Measurements from ENCODE around the gene CTNNA2.

CTNNA2 gene

DNA sequence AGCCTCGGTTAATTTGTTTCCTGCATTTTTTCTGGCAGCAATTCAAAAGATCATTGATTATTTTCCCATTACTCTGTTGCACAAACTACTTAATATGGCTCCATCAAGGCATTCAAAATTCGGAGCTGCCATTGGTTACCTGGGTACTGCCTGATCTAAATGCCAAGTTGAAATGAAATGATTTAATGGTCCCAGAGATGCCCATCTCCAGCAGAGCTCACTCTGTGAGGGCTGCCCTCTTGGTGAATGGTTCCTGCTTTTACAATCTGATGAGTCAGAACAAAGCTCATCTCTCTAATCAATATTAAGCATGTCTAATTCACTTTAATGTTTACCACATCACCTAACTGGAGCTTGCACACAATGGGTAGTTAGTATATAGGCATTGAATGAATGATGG, 126.1 kb downstream of the CTNNA2 start:
- Histone ChIP-seq H3K9me3 (ENCODE audit: control insufficient read depth, low read length) (no peaks in the 10 kb centered on the region), H3K4me1 (ENCODE audit: control insufficient read depth, insufficient read depth, low read length, poor library complexity, severe bottlenecking) (no peaks in the 10 kb centered on the region), H3K36me3 (ENCODE audit: control insufficient read depth, insufficient read depth, low read length) (no peaks in the 10 kb centered on the region), H3K27ac (ENCODE audit: low read depth, low read length, severe bottlenecking) (no peak overlapping the region), H3K4me3 (ENCODE audit: extremely low read depth, insufficient read depth, low read length, poor library complexity, severe bottlenecking) (no peak overlapping the region)
- WGBS, 2 experiments (ENCODE audit: insufficient coverage in 2 of 2), result 80 to 100% methylated on average over 1 of the region's 2 CpGs

DNA sequence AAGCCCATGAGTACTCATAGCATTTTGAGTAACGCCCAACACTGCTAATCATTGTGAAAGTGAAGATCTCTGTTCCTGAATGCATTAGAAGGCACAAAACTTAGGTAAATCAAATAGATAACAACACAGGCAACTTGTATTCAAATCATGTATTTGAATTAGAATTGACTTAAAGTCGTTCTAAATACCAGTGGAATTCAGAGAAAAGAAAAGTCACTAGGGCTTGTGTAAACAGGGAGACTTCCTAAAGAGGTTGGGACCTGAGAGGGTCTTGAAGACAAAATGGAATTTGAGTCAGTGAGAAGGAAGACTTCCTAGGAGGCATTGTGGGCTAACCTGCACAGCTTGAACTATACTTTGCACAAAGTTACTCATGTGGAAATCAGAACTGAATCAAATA, 127.2 kb downstream of the CTNNA2 start:
- H3K9me3 ChIP-seq (ENCODE audit: control insufficient read depth, low read length), result no peaks in the 10 kb centered on the region
- H3K36me3 ChIP-seq (ENCODE audit: control insufficient read depth, insufficient read depth, low read length), result no peaks in the 10 kb centered on the region
- no CpG with 5 or more reads among the region's 2 CpGs for WGBS, 2 experiments (ENCODE audit: insufficient coverage in 2 of 2)
- H3K4me3 ChIP-seq (ENCODE audit: extremely low read depth, insufficient read depth, low read length, poor library complexity, severe bottlenecking), result no peak overlapping the region
- H3K27ac ChIP-seq (ENCODE audit: low read depth, low read length, severe bottlenecking), result no peak overlapping the region
- H3K4me1 ChIP-seq (ENCODE audit: control insufficient read depth, insufficient read depth, low read length, poor library complexity, severe bottlenecking), result no peaks in the 10 kb centered on the region

GRCh38 chr2:79649531-79649930, 136.7 kb downstream of the CTNNA2 start:
- WGBS, 2 experiments (ENCODE audit: insufficient coverage in 2 of 2), result 92 to 97% methylated on average over 3 of the region's 3 CpGs
- Histone ChIP-seq H3K36me3 (ENCODE audit: control insufficient read depth, insufficient read depth, low read length) (no peaks in the 10 kb centered on the region), H3K4me3 (ENCODE audit: extremely low read depth, insufficient read depth, low read length, poor library complexity, severe bottlenecking) (no peak overlapping the region), H3K4me1 (ENCODE audit: control insufficient read depth, insufficient read depth, low read length, poor library complexity, severe bottlenecking) (no peaks in the 10 kb centered on the region), H3K9me3 (ENCODE audit: control insufficient read depth, low read length) (no peaks in the 10 kb centered on the region), H3K27ac (ENCODE audit: low read depth, low read length, severe bottlenecking) (no peak overlapping the region)

DNA sequence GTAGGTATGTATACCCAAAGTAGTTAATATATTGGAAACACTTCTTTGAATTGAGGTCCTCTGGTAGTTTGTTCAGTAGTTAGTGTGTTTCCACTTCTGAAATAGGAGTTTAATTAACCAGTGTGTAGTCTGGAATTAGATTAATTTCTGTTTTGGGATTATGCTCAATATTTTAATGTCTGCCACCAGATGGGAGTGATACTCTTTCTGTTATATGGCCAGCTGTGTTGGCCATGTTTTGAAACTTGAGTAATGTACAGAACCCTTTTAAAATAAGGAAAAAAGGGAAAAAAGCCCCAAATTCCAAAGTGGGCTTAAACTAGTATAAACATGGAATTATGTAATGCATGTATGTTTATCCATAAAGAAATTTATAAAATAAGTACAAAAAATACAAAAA, 147.7 kb downstream of the CTNNA2 start:
- no peaks in the 10 kb centered on the region for H3K4me1 ChIP-seq (ENCODE audit: control insufficient read depth, insufficient read depth, low read length, poor library complexity, severe bottlenecking)
- no peaks in the 10 kb centered on the region for H3K36me3 ChIP-seq (ENCODE audit: control insufficient read depth, insufficient read depth, low read length)
- no peaks in the 10 kb centered on the region for H3K9me3 ChIP-seq (ENCODE audit: control insufficient read depth, low read length)
- no peak overlapping the region for H3K4me3 ChIP-seq (ENCODE audit: extremely low read depth, insufficient read depth, low read length, poor library complexity, severe bottlenecking)
- H3K27ac ChIP-seq (ENCODE audit: low read depth, low read length, severe bottlenecking), result no peak overlapping the region

DNA sequence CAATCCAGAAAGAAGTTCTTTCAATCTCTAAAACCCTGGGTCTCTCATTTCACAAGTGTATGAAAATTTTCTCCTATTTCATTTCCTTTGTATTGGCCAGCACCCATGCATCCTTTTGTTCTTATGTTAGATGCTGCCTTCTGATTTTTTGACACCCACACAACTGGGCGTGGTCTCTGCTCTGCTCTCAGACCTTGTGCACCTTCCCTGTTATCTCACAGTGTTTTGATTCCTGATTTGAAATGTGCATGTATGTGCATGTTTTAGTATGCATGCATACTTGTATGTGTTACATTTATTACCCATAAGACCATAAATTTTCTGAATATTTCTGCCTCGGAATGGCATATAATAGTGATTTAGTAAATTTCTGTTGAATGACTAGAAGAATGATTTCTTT, 152.2 kb downstream of the CTNNA2 start:
- no peaks in the 10 kb centered on the region for H3K4me1 ChIP-seq (ENCODE audit: control insufficient read depth, insufficient read depth, low read length, poor library complexity, severe bottlenecking)
- no peak overlapping the region for H3K27ac ChIP-seq (ENCODE audit: low read depth, low read length, severe bottlenecking)
- no peaks in the 10 kb centered on the region for H3K36me3 ChIP-seq (ENCODE audit: control insufficient read depth, insufficient read depth, low read length)
- no peak overlapping the region for H3K4me3 ChIP-seq (ENCODE audit: extremely low read depth, insufficient read depth, low read length, poor library complexity, severe bottlenecking)
- H3K9me3 ChIP-seq (ENCODE audit: control insufficient read depth, low read length), result no peaks in the 10 kb centered on the region
- WGBS, 2 experiments (ENCODE audit: insufficient coverage in 2 of 2), result no CpG with 5 or more reads among the region's 2 CpGs

DNA sequence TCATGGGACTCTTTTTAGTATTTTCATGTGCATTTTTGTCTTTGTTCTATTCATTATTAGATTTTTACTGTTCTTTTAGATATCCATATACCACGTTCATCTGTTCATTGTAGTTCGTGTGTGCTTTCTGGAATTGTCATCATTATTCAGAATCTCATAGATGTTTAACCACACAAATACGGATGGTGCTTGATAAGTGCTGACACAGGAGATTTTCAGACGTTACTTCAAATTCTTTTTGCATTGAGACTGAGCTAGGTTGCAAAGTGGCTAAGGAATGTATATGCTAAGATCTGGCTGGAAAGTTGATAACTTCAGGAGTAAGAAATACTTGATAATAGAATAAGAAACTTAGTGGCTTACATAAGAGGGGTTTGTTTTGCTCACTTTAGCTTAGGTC, 153.6 kb downstream of the CTNNA2 start:
- no peaks in the 10 kb centered on the region for H3K4me1 ChIP-seq (ENCODE audit: control insufficient read depth, insufficient read depth, low read length, poor library complexity, severe bottlenecking)
- H3K9me3 ChIP-seq (ENCODE audit: control insufficient read depth, low read length), result no peaks in the 10 kb centered on the region

GRCh38 chr2:79669714-79670113, 156.9 kb downstream of the CTNNA2 start:
- Histone ChIP-seq H3K4me1 (ENCODE audit: control insufficient read depth, insufficient read depth, low read length, poor library complexity, severe bottlenecking) (no peaks in the 10 kb centered on the region), H3K9me3 (ENCODE audit: control insufficient read depth, low read length) (no peaks in the 10 kb centered on the region), H3K36me3 (ENCODE audit: control insufficient read depth, insufficient read depth, low read length) (no peaks in the 10 kb centered on the region), H3K27ac (ENCODE audit: low read depth, low read length, severe bottlenecking) (no peak overlapping the region), H3K4me3 (ENCODE audit: extremely low read depth, insufficient read depth, low read length, poor library complexity, severe bottlenecking) (no peak overlapping the region)
- 93 to 96% methylated on average over 3 to 4 of the region's 5 CpGs for WGBS, 2 experiments (ENCODE audit: insufficient coverage in 2 of 2)

More for the DNA sequence above, 153.6 kb downstream of the CTNNA2 start:
- no peak overlapping the region for H3K4me3 ChIP-seq (ENCODE audit: extremely low read depth, insufficient read depth, low read length, poor library complexity, severe bottlenecking)
- no peak overlapping the region for H3K27ac ChIP-seq (ENCODE audit: low read depth, low read length, severe bottlenecking)
- H3K36me3 ChIP-seq (ENCODE audit: control insufficient read depth, insufficient read depth, low read length), result no peaks in the 10 kb centered on the region
- 95 to 100% methylated on average over 2 to 3 of the region's 4 CpGs for WGBS, 2 experiments (ENCODE audit: insufficient coverage in 2 of 2)

GRCh38 chr2:79670198-79670597, 157.3 kb downstream of the CTNNA2 start:
- no peaks in the 10 kb centered on the region for H3K4me1 ChIP-seq (ENCODE audit: control insufficient read depth, insufficient read depth, low read length, poor library complexity, severe bottlenecking)
- WGBS, 2 experiments (ENCODE audit: insufficient coverage in 2 of 2), result 55 to 60% methylated on average over 7 to 9 of the region's 11 CpGs

DNA sequence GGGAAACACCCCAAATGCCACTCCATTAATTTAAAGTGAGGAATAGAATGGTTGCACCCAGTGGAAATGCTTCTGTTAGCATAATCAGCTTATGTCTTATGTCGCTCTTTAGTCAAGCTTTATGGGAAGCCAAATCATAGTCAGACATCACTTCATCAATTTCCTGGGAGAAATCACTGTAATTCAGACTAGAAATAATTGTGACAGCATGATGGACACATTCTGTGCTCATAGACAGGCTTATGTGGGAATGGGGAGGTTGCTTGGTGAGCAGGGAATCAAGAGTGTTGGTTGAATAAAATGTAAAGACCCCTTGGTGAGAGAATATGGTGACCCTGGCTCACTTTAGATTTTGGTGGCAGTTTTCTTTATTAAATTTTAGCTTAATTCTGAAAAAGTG, 174.0 kb downstream of the CTNNA2 start:
- WGBS, 2 experiments (ENCODE audit: insufficient coverage in 2 of 2), result no CpG with 5 or more reads among the region's 1 CpG
- H3K4me1 ChIP-seq (ENCODE audit: control insufficient read depth, insufficient read depth, low read length, poor library complexity, severe bottlenecking), result no peaks in the 10 kb centered on the region

More at GRCh38 chr2:79670198-79670597, 157.3 kb downstream of the CTNNA2 start:
- Histone ChIP-seq H3K27ac (ENCODE audit: low read depth, low read length, severe bottlenecking) (no peak overlapping the region), H3K36me3 (ENCODE audit: control insufficient read depth, insufficient read depth, low read length) (no peaks in the 10 kb centered on the region), H3K9me3 (ENCODE audit: control insufficient read depth, low read length) (no peaks in the 10 kb centered on the region), H3K4me3 (ENCODE audit: extremely low read depth, insufficient read depth, low read length, poor library complexity, severe bottlenecking) (no peak overlapping the region)

DNA sequence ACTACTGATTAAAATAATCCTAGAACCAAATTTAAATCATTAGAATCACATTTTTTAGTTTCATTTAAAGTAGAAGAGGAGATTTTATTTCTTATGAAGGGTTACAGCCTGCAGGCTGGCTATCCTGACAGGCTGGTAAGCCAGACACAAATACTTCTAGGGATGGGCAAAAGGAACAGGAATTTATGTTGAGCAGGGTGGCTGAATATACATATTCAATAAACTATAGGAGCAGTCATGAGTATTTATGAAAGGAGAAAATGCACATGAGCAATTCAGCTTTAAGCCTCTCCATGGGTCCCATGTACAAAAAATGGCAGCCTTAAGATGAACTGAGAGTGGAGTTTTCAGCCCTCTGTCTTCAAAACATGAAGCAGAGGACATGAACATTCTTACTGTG, 182.4 kb downstream of the CTNNA2 start:
- no peaks in the 10 kb centered on the region for H3K4me1 ChIP-seq (ENCODE audit: control insufficient read depth, insufficient read depth, low read length, poor library complexity, severe bottlenecking)
- no peak overlapping the region for H3K27ac ChIP-seq (ENCODE audit: low read depth, low read length, severe bottlenecking)

More for the DNA sequence above, 174.0 kb downstream of the CTNNA2 start:
- Histone ChIP-seq H3K9me3 (ENCODE audit: control insufficient read depth, low read length) (no peaks in the 10 kb centered on the region), H3K36me3 (ENCODE audit: control insufficient read depth, insufficient read depth, low read length) (no peaks in the 10 kb centered on the region), H3K4me3 (ENCODE audit: extremely low read depth, insufficient read depth, low read length, poor library complexity, severe bottlenecking) (no peak overlapping the region), H3K27ac (ENCODE audit: low read depth, low read length, severe bottlenecking) (no peak overlapping the region)

GRCh38 chr2:79697200-79697599, 184.3 kb downstream of the CTNNA2 start:
- no peaks in the 10 kb centered on the region for H3K36me3 ChIP-seq (ENCODE audit: control insufficient read depth, insufficient read depth, low read length)
- no peaks in the 10 kb centered on the region for H3K9me3 ChIP-seq (ENCODE audit: control insufficient read depth, low read length)
- 92 to 94% methylated on average over 2 of the region's 2 CpGs for WGBS, 2 experiments (ENCODE audit: insufficient coverage in 2 of 2)
- H3K4me1 ChIP-seq (ENCODE audit: control insufficient read depth, insufficient read depth, low read length, poor library complexity, severe bottlenecking), result no peaks in the 10 kb centered on the region
- H3K4me3 ChIP-seq (ENCODE audit: extremely low read depth, insufficient read depth, low read length, poor library complexity, severe bottlenecking), result no peak overlapping the region
- H3K27ac ChIP-seq (ENCODE audit: low read depth, low read length, severe bottlenecking), result no peak overlapping the region

More for the DNA sequence above, 182.4 kb downstream of the CTNNA2 start:
- H3K9me3 ChIP-seq (ENCODE audit: control insufficient read depth, low read length), result no peaks in the 10 kb centered on the region
- H3K4me3 ChIP-seq (ENCODE audit: extremely low read depth, insufficient read depth, low read length, poor library complexity, severe bottlenecking), result no peak overlapping the region
- H3K36me3 ChIP-seq (ENCODE audit: control insufficient read depth, insufficient read depth, low read length), result no peaks in the 10 kb centered on the region

DNA sequence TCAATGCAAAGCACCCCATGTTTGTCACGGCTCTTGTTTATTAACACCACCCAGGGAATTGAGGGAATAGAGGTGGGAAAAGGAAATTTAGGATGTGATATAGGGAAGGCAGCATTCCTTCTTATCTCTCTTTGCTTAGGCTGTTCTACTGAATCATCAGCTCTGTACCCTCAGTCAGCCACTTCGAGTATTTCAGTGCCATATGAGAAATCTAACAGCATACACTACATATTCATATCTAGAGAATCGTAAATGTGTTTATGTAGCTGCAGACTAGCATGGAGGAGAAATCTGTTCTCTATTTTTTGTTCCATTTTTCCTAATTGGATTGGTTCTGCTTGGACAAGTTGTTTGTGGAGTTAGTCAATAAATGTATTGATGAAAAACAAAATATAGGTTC, 187.8 kb downstream of the CTNNA2 start:
- H3K27ac ChIP-seq (ENCODE audit: low read depth, low read length, severe bottlenecking), result no peak overlapping the region
- H3K4me1 ChIP-seq (ENCODE audit: control insufficient read depth, insufficient read depth, low read length, poor library complexity, severe bottlenecking), result no peaks in the 10 kb centered on the region
- no peaks in the 10 kb centered on the region for H3K36me3 ChIP-seq (ENCODE audit: control insufficient read depth, insufficient read depth, low read length)
- no peak overlapping the region for H3K4me3 ChIP-seq (ENCODE audit: extremely low read depth, insufficient read depth, low read length, poor library complexity, severe bottlenecking)
- WGBS, 2 experiments (ENCODE audit: insufficient coverage in 2 of 2), result no CpG with 5 or more reads among the region's 3 CpGs
- no peaks in the 10 kb centered on the region for H3K9me3 ChIP-seq (ENCODE audit: control insufficient read depth, low read length)

All from mesodermal cell (in vitro differentiated cells).